Calu3 (cell line): ENCODE data around the gene JAKMIP2. TPM values are rescaled to one million over a fixed set of nuclear protein-coding genes. Genes with fewer than 3 reads are reported as not detected.

Source experiments
- BruUV-seq: library from RNA; stranded (reverse); fragments of 400-500 nt; replicated peaks from 2 replicates; lab custom pipeline; 2021; lab: Mats Ljungman, UMichigan
- CTCF ChIA-PET: fragments of 300-600 bp; sonication (Branson Sonifier 250); formaldehyde crosslinking; loops from one replicate; lab custom pipeline; 2022; ENCODE audit warnings: antibody characterized with exemption; lab: Charles Lee
- DNase-seq: peaks from one replicate; pipeline ENCODE4 v3.0.0; 2022
- H3K27ac Mint-ChIP-seq: one replicate; pipeline ENCODE4 v1.8.0; 2022; ENCODE audit warnings: mixed read lengths; ENCODE audit not compliant: unreplicated experiment
- H3K27me3 Mint-ChIP-seq: one replicate; pipeline ENCODE4 v1.8.0; 2022; ENCODE audit warnings: mixed read lengths; ENCODE audit not compliant: unreplicated experiment
- H3K36me3 Mint-ChIP-seq: one replicate; pipeline ENCODE4 v1.8.0; 2022; ENCODE audit warnings: mild to moderate bottlenecking, moderate library complexity, mixed read lengths; ENCODE audit not compliant: insufficient read depth, unreplicated experiment
- H3K4me1 Mint-ChIP-seq: one replicate; pipeline ENCODE4 v1.8.0; 2022; ENCODE audit warnings: mild to moderate bottlenecking, low read depth, mixed read lengths; ENCODE audit not compliant: unreplicated experiment
- H3K4me3 Mint-ChIP-seq: one replicate; pipeline ENCODE4 v1.8.0; 2022; ENCODE audit warnings: mild to moderate bottlenecking, low read depth, moderate library complexity, mixed read lengths; ENCODE audit not compliant: unreplicated experiment
- H3K9me3 Mint-ChIP-seq: one replicate; pipeline ENCODE4 v1.8.0; 2022; ENCODE audit warnings: low read depth, mixed read lengths; ENCODE audit not compliant: unreplicated experiment
- intact Hi-C: fragments of 100-400 bp; cut with micrococcal nuclease; formaldehyde crosslinking; loops from one replicate; pipeline ENCODE4 v1.10.0; 2022; ENCODE audit not compliant: unreplicated experiment
- total RNA-seq: library from RNA; stranded (reverse); gene quantifications from 2 replicates; pipeline ENCODE4 v1.2.3, GENCODE V29; 2022
- TF ChIP-seq, protein P1 (sequence below): fragments of 200-600 bp; IDR thresholded peaks from one replicate; pipeline ENCODE4 v1.8.0; 2022; ENCODE audit warnings: antibody characterized with exemption; ENCODE audit not compliant: unreplicated experiment

Gene JAKMIP2
- total RNA-seq, 1 experiment from 2014 or later, result not detected

DNA sequence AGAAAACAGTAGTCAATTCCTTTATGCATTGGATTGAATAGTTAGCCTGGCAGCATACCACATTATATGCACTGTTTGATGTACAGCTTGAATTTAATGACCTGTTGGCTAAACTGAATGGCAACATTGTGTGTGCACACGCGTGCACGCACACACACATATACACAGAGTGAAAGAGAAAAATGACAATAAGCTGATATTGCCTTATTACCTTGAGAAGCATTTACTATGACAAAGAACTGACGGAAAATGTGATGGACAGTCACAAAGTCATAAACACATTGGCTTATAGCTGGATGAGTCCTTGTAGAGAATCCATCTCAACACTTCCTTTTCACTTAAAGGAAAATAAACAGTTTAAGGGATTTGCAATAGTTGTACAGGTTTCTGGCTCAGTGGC lies 15.5 kb downstream of the JAKMIP2 start:
- H3K36me3 Mint-ChIP-seq, result no peaks in the 10 kb centered on the region
- peaks cover 20% of the 10 kb centered on the region for H3K4me1 Mint-ChIP-seq
- CTCF ChIA-PET, result no interaction called here
- H3K27me3 Mint-ChIP-seq, result no peaks in the 10 kb centered on the region
- intact Hi-C loops, result no loop called here
- no peak overlapping the region for H3K4me3 Mint-ChIP-seq
- H3K27ac Mint-ChIP-seq, result no peak overlapping the region
- TF ChIP-seq, protein P1, sequence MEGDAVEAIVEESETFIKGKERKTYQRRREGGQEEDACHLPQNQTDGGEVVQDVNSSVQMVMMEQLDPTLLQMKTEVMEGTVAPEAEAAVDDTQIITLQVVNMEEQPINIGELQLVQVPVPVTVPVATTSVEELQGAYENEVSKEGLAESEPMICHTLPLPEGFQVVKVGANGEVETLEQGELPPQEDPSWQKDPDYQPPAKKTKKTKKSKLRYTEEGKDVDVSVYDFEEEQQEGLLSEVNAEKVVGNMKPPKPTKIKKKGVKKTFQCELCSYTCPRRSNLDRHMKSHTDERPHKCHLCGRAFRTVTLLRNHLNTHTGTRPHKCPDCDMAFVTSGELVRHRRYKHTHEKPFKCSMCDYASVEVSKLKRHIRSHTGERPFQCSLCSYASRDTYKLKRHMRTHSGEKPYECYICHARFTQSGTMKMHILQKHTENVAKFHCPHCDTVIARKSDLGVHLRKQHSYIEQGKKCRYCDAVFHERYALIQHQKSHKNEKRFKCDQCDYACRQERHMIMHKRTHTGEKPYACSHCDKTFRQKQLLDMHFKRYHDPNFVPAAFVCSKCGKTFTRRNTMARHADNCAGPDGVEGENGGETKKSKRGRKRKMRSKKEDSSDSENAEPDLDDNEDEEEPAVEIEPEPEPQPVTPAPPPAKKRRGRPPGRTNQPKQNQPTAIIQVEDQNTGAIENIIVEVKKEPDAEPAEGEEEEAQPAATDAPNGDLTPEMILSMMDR, result no peak
- no peak for DNase-seq
- BruUV-seq, result no TSS peak
- no peaks in the 10 kb centered on the region for H3K9me3 Mint-ChIP-seq

DNA sequence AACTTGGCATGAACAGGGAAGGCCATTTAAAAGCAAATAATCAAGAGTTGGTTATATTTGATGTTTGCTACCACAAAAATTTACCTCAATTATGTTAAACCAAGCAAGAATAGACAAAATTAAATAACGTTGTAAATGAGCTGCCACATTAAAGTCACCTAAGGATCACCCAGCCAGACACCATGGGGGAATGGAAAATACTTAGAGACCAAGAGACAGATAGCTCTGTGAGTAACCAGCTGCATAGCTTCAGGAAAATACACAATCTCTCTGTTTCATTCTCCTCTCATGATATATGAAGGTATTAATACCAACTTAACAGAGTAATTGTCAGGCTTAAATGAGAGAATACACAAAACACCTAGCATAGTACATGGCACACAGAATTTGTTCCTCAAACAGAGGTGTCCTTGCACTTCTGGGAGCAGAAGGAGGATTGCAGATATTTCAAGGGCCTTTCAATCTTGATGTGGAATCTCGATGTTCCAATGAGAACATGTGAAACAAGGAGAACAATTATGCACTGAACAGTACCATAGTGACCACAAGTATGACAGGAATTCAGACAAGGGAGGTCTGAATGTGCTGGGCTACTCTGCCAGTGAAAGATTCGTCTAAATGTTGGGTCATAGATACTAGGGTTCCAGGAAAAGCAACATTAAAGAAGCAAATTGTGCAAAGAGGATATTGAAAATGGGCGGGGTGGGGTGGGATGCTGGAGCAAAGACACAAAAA lies 18.6 kb downstream of the JAKMIP2 start:
- CTCF ChIA-PET, result interaction anchor here (1.1 kb wide), 1 partner anchor 11 kb away, joined by 3 read pairs; no protein-coding TSS in a partner anchor
- Mint-ChIP-seq H3K4me1 (peaks cover 20% of the 10 kb centered on the region), H3K36me3 (no peaks in the 10 kb centered on the region), H3K9me3 (no peaks in the 10 kb centered on the region), H3K27me3 (no peaks in the 10 kb centered on the region), H3K4me3 (no peak overlapping the region), H3K27ac (peak overlapping the region; percentile 10)
- BruUV-seq, result no TSS peak
- intact Hi-C loops, result no loop called here
- TF ChIP-seq, protein P1, result no peak
- peak; percentile 32 for DNase-seq

DNA sequence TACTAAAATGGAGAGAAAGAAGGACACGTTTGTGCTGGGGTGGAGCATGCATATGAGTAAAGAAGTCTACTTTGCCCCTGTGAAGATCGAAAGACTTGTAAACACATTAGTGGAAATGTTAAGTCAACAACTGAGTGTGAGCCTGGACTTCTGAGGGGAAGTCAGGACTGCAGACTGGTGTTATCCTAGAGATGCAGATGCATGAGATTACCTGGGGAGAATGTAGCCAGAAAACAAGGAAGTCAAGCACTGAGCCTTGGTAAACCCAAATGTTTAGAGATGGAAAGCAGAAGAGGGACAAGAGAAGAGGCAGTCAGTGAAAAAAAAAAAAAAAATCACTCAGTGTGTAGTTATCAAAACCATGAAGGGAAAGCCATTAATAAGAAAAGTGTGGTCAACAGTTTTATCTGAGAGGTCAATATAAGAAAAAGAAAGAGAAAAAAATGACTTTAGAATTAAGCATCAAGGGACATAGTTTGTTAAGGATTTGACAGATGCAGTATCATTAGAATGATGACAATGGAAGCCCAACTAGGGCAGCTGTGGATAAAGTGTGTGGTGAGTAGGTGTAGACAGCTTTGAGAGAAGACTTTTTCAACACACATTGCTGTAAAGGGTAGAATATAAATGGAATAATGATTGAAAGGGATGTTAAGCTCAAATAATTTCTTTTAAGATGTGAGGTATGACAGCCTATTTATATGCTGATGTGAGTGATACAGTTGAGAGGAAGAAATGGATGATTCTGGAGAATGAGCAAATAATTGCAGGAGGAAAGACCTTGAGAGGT lies 22.2 kb downstream of the JAKMIP2 start:
- Mint-ChIP-seq H3K4me1 (peaks cover 20% of the 10 kb centered on the region), H3K27ac (no peak overlapping the region), H3K27me3 (no peaks in the 10 kb centered on the region), H3K4me3 (no peak overlapping the region), H3K36me3 (no peaks in the 10 kb centered on the region), H3K9me3 (no peaks in the 10 kb centered on the region)
- DNase-seq, result no peak
- CTCF ChIA-PET, result no interaction called here
- TF ChIP-seq, protein P1, result no peak
- intact Hi-C loops, result no loop called here
- BruUV-seq, result no TSS peak

DNA sequence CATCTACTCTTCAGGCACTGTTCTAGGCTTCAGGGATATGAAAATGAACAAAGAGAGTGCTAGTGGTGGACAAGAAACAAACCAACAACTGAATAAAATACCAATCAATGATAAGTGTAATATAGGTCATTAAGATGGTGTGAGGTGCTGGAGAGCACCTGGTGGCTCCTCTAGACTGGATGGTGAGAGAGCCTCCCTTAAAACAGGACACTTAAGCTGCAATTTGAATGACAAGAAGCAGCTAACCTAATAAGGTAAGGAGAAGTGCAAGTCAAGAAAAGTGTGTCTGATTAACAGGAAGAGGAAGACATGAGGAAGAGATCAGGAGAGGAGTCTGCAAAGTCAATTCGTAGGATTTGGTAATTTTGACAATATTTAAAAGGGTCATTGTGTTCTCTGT lies 23.1 kb downstream of the JAKMIP2 start:
- CTCF ChIA-PET, result no interaction called here
- intact Hi-C loops, result no loop called here
- Mint-ChIP-seq H3K27ac (no peak overlapping the region), H3K4me1 (peaks cover 13% of the 10 kb centered on the region), H3K9me3 (no peaks in the 10 kb centered on the region), H3K36me3 (no peaks in the 10 kb centered on the region), H3K4me3 (no peak overlapping the region), H3K27me3 (no peaks in the 10 kb centered on the region)
- TF ChIP-seq, protein P1, result no peak
- no TSS peak for BruUV-seq
- DNase-seq, result no peak
